Measurements from ENCODE around the gene ACSF3.

ACSF3 gene

DNA sequence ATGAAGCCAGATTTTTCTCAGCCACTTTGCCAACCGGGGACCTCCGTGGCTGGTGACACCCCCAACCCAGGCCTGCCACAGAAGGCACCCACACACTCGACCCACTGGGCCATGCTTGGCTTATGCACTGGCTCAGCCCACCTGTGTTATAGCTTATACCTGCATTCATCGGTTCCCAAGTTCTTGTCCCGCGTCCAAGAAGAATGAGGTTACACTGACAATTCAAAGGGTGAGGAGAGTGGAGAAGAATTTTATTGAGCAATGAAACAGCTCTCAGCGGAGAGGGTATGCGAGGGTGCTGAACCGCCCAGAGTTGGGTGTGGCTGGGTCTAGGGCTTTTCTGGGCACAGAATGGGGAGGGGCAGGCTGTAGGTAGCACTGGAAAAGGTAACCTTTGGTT lies 55.7 kb downstream of the ACSF3 start:
- TF ChIP-seq, protein P1, sequence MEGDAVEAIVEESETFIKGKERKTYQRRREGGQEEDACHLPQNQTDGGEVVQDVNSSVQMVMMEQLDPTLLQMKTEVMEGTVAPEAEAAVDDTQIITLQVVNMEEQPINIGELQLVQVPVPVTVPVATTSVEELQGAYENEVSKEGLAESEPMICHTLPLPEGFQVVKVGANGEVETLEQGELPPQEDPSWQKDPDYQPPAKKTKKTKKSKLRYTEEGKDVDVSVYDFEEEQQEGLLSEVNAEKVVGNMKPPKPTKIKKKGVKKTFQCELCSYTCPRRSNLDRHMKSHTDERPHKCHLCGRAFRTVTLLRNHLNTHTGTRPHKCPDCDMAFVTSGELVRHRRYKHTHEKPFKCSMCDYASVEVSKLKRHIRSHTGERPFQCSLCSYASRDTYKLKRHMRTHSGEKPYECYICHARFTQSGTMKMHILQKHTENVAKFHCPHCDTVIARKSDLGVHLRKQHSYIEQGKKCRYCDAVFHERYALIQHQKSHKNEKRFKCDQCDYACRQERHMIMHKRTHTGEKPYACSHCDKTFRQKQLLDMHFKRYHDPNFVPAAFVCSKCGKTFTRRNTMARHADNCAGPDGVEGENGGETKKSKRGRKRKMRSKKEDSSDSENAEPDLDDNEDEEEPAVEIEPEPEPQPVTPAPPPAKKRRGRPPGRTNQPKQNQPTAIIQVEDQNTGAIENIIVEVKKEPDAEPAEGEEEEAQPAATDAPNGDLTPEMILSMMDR (IDR thresholded peaks at IDR 0.05; ENCODE audit: insufficient read depth, low read depth, low read length, missing control alignments) = no peak
- DNase-seq (ENCODE audit: low read depth) = no peak
- no peak overlapping the region for H3K4me3 ChIP-seq (ENCODE audit: low read length)

DNA sequence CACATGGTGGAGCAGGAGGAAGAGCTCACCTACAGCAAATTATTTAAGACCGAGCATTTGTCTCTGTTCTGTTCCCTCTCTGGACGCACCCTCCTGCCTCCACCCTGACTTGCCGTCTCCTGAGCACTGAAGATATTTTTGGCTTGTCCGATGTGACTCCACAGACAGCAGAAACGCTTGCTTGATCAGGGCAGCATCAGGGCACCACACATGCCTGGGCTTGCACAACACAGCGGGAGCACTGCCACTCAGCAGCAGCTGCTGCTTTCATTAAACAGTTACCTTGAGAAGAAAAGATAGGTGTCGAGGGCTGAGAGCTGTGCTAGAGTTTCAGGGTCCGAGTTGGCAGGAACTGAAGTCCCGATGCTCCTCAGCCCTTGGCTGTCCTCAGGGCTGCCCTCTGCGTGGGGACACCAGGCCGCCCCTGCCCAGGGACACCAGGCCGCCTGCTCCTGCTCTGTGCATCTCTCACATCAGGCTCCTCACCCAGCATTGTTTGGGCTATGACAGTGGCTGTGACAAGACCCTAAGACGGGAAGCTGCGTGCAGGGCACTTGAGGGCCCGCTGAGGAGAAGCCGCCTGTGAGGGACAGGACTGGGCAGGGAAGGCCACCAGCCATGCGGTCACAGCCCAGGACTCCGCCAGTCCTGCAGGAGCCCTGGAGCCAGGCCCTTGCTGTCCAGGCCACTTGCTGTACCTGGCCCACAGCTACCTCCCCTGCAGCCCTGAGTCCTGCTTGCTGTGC lies 56.6 kb downstream of the ACSF3 start:
- no peak overlapping the region for H3K4me3 ChIP-seq (ENCODE audit: low read length)
- DNase-seq (ENCODE audit: low read depth) = peak; percentile 65
- TF ChIP-seq, protein P1 (IDR thresholded peaks at IDR 0.05; ENCODE audit: insufficient read depth, low read depth, low read length, missing control alignments) = no peak

DNA sequence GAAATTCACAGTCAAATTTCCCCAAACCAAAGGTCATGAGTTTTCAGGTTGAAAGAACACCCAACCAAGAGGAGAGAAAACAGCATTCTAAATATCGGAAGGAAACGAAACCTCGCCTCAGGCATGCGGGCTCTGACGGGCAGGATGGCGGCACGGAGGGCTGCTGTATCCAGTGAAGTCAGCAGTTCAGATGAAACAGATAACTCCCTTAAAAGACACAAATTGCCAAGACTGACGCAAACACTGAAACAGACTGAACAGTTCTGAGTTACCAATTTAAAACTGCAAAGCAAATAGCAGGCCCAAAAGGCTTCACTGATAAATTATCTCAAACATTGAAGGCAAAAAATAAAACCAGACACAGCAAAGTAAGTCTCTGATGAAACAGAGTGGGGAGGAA lies 57.3 kb downstream of the ACSF3 start:
- no peak overlapping the region for H3K4me3 ChIP-seq (ENCODE audit: low read length)
- TF ChIP-seq, protein P1 (IDR thresholded peaks at IDR 0.05; ENCODE audit: insufficient read depth, low read depth, low read length, missing control alignments) = no peak
- no peak for DNase-seq (ENCODE audit: low read depth)

DNA sequence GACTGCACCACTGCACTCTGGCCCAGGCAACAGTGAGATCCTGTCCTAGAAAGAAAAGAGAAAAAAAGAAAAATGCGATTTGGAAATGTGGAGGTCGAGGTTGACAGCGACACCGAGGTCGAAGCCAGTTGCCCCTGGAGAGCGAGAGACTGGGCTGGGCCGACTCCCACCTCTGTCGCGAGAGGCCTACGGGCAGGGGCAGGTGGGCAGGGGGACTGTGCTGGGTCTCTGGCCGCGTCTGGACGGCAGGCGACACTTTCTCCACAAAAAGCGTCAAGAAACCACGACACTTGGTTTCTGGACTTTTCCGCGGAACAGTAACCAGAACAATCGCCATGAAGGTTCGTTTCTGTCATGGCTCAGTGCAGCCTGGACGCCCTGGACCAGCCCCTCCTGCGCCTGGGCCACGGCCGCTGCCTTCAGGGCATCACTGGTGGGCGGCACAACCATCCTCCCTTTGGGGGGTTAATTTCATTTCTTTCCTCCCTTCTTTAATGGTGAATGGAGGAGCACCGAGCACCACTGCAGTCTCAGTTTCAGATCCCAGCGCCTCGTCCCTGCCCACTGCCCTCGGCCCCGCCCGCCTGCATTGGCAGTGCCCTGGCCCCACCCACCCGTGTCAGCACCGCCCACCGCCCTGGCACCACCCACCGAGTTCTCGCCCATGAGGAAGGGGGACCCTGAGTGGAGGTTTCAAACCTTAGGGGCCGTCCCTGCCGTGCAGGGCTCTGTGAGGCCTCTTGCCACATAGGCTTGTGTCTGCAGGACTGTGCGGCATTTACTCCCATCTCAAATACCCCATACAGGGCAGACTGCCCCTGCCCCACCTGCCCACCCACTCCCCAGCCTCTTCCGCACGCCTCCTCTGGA lies 59.4 kb downstream of the ACSF3 start:
- no peak for DNase-seq (ENCODE audit: low read depth)
- TF ChIP-seq, protein P1 (IDR thresholded peaks at IDR 0.05; ENCODE audit: insufficient read depth, low read depth, low read length, missing control alignments) = no peak
- no peak overlapping the region for H3K4me3 ChIP-seq (ENCODE audit: low read length)

DNA sequence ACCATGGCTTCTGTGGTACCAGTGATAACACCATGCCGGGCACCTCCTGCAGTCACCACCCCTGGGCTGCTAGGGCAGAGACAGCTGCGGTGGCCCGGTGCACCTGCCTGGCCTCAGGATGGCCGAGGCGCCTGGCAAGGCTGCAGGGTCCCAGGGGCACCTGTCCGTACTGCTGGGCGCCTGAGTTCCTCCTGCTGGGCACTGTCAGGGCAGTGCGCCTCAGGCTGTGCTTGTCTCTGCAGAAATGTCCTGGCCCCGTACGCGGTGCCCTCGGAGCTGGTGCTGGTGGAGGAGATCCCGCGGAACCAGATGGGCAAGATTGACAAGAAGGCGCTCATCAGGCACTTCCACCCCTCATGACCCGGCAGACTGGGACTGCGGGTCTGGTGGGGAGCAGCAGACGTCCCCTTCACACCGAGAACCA lies 60.2 kb downstream of the ACSF3 start:
- DNase-seq (ENCODE audit: low read depth) = peak; percentile 65
- no peak overlapping the region for H3K4me3 ChIP-seq (ENCODE audit: low read length)
- TF ChIP-seq, protein P1 (IDR thresholded peaks at IDR 0.05; ENCODE audit: insufficient read depth, low read depth, low read length, missing control alignments) = no peak

DNA sequence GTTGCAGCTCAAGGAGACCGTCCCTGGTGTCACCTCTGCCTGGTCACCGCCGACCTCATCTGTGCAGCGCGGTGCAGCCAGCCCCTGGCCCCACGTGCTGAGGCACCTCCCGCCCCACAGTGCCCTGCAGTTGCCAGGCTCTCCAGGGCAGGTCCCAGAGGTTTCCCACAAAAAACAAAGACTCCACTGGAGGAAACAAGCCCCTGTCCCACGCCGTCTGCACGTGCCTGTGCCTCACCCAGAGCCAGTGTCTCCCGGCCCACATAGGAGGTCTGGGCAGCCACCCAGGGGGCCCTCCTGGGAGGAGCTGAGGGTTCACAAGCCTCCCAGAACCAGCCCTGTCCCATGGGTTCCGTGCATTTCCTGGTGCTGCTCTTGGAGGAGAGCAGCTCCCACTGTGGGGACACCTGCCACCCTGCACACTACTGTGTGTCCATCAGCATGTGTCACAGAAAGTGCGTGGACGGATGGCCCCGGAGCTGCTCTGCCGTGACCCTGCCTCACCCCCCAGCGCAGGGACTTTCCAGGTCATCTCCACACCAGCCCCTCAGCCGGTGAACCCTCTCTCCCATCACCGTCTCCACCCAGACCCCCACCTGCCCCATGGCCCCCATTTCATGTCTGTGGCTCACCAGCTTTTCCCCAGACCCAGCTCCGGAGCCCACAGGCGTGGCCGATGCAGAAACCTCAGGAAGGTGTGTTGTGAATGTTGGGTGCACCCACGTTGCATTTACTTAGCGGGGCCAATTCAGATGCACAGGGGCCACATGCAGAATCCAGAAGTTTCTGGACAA lies 60.9 kb downstream of the ACSF3 start:
- no peak overlapping the region for H3K4me3 ChIP-seq (ENCODE audit: low read length)
- TF ChIP-seq, protein P1 (IDR thresholded peaks at IDR 0.05; ENCODE audit: insufficient read depth, low read depth, low read length, missing control alignments) = no peak
- DNase-seq (ENCODE audit: low read depth) = no peak

Measured in epithelial cell of esophagus (primary cell).